HepG2 (cell line): ENCODE measurements around the gene SGF29. TPM values are rescaled to one million over a fixed set of nuclear protein-coding genes. Genes with fewer than 3 reads are reported as not detected.

Source experiments
- AHR ChIP-seq: IDR thresholded peaks from 2 replicates; pipeline ENCODE4 v1.6.1; 2018; ENCODE audit warnings: missing genetic modification reagents, missing compliant biosample characterization
- CCAR2 ChIP-seq: fragments of 200-400 bp; formaldehyde crosslinking; optimal IDR thresholded peaks from 2 replicates; pipeline ENCODE3; 2018; ENCODE audit warnings: low read depth, mild to moderate bottlenecking, low read length, moderate library complexity
- GTF3A ChIP-seq: sonication (generic); formaldehyde crosslinking; conservative IDR thresholded peaks from 2 replicates; pipeline ENCODE4 v1.4.0; 2020; ENCODE audit warnings: mild to moderate bottlenecking, missing genetic modification reagents
- HDAC6 ChIP-seq: fragments of 200-600 bp; sonication (generic); IDR thresholded peaks from 2 replicates; pipeline ENCODE4 v1.7.0; 2017; ENCODE audit warnings: mild to moderate bottlenecking, antibody characterized with exemption, low read length, low read depth
- KDM4B ChIP-seq: sonication (generic); formaldehyde crosslinking; IDR thresholded peaks from 2 replicates; pipeline ENCODE4 v1.4.0; 2020; ENCODE audit warnings: missing genetic modification reagents
- KMT2A ChIP-seq: sonication (generic); formaldehyde crosslinking; IDR thresholded peaks from 2 replicates; pipeline ENCODE4 v1.4.0; 2020; ENCODE audit warnings: missing genetic modification reagents
- MTA1 ChIP-seq: sonication (generic); formaldehyde crosslinking; IDR thresholded peaks from 2 replicates; pipeline ENCODE4 v1.4.0; 2020; ENCODE audit warnings: missing genetic modification reagents, mild to moderate bottlenecking, borderline replicate concordance
- NFIC ChIP-seq: IDR thresholded peaks from 2 replicates; pipeline ENCODE4 v1.6.1; 2012; ENCODE audit warnings: mild to moderate bottlenecking, low read length, inconsistent platforms
- NFRKB ChIP-seq: fragments of 450-650 bp; IDR thresholded peaks from 2 replicates; pipeline ENCODE4 v1.6.1; 2017
- NR2F1 ChIP-seq, 2 experiments: fragments of 450-650 bp in 1 of 2; formaldehyde crosslinking in 1 of 2; IDR thresholded peaks; 2 replicates each; pipeline versions ENCODE4 v1.5.0 to v1.6.1; 2016 to 2020; ENCODE audit warnings: mild to moderate bottlenecking in 1 of 2, missing compliant biosample characterization in 1 of 2, missing genetic modification reagents in 1 of 2, moderate library complexity in 1 of 2
- RFXANK ChIP-seq: IDR thresholded peaks from 2 replicates; pipeline ENCODE4 v1.6.1; 2016
- SMAD1 ChIP-seq: sonication (generic); formaldehyde crosslinking; IDR thresholded peaks from 2 replicates; pipeline ENCODE4 v1.4.0; 2020; ENCODE audit warnings: missing genetic modification reagents, low read depth, mild to moderate bottlenecking, borderline replicate concordance
- SRSF4 ChIP-seq: fragments of 200-400 bp; formaldehyde crosslinking; IDR thresholded peaks from one replicate; pipeline ENCODE4 v1.6.1; 2018; ENCODE audit warnings: mild to moderate bottlenecking, low read depth, low read length, moderate library complexity; ENCODE audit not compliant: poor library complexity, severe bottlenecking
- SRSF9 ChIP-seq: fragments of 200-400 bp; formaldehyde crosslinking; IDR thresholded peaks from 2 replicates; pipeline ENCODE4 v1.6.1; 2018; ENCODE audit warnings: borderline replicate concordance, mild to moderate bottlenecking, low read depth, low read length; ENCODE audit not compliant: insufficient read depth, poor library complexity, severe bottlenecking
- TBL1XR1 ChIP-seq: fragments of 150-350 bp; IDR thresholded peaks from 2 replicates; pipeline ENCODE4 v1.6.1; 2014; ENCODE audit warnings: borderline replicate concordance, low read length; ENCODE audit not compliant: partially characterized antibody
- TBX3 ChIP-seq: fragments of 450-650 bp; IDR thresholded peaks from 2 replicates; pipeline ENCODE4 v1.6.1; 2017; ENCODE audit warnings: antibody characterized with exemption, mild to moderate bottlenecking, inconsistent platforms, borderline replicate concordance
- ZFP1 ChIP-seq: IDR thresholded peaks from 2 replicates; pipeline ENCODE4 v1.6.1; 2016
- ZFP62 ChIP-seq: sonication (generic); formaldehyde crosslinking; IDR thresholded peaks from 2 replicates; pipeline ENCODE4 v1.4.0; 2020; ENCODE audit warnings: missing genetic modification reagents
- ZNF296 ChIP-seq: sonication (generic); formaldehyde crosslinking; conservative IDR thresholded peaks from 2 replicates; pipeline ENCODE4 v1.5.0; 2020; ENCODE audit warnings: mild to moderate bottlenecking, missing genetic modification reagents
- ZNF44 ChIP-seq: sonication (generic); formaldehyde crosslinking; IDR thresholded peaks from 2 replicates; pipeline ENCODE4 v1.5.1; 2020; ENCODE audit warnings: mild to moderate bottlenecking, missing genetic modification reagents
- ZNF619 ChIP-seq: sonication (generic); formaldehyde crosslinking; IDR thresholded peaks from 2 replicates; pipeline ENCODE4 v1.4.0; 2020; ENCODE audit warnings: mild to moderate bottlenecking, missing genetic modification reagents
- ZNF709 ChIP-seq: sonication (generic); formaldehyde crosslinking; IDR thresholded peaks from 2 replicates; pipeline ENCODE4 v1.5.0; 2020; ENCODE audit warnings: mild to moderate bottlenecking, missing genetic modification reagents
- ZNF772 ChIP-seq: sonication (generic); formaldehyde crosslinking; IDR thresholded peaks from 2 replicates; pipeline ENCODE4 v1.5.0; 2020; ENCODE audit warnings: mild to moderate bottlenecking, missing genetic modification reagents
- ZSCAN21 ChIP-seq: sonication (generic); formaldehyde crosslinking; IDR thresholded peaks from 2 replicates; pipeline ENCODE4 v1.8.0; 2022; ENCODE audit warnings: mild to moderate bottlenecking, missing genetic modification reagents, moderate library complexity, borderline replicate concordance
- polyA plus RNA-seq, 8 experiments: library from polyadenylated mRNA; depleted of rRNA in 3 of 8; stranded (reverse) in 7 of 8; unstranded in 1 of 8; fragments of >200 nt; fragmentation: Illumina TruSeq in 4 of 8; extraction: Trizol in 4 of 8; gene quantifications; 2 replicates each; pipeline versions ENCODE4 v1.2.1 to v1.2.3, GENCODE V29; 2011 to 2016; ENCODE audit warnings: low read depth in 4 of 8, missing spikeins in 1 of 8, mixed read lengths in 1 of 8; ENCODE audit not compliant: insufficient read depth in 1 of 8
- total RNA-seq, 5 experiments: library from RNA; depleted of rRNA; stranded (reverse); fragments of >200 nt; fragmentation: Illumina TruSeq; extraction: Trizol; gene quantifications; 2 replicates each; pipeline ENCODE4 v1.2.3, GENCODE V29; 2016; ENCODE audit warnings: low read depth in 1 of 5
- TF ChIP-seq, protein P1 (sequence below): IDR thresholded peaks from 2 replicates; pipeline ENCODE4 v1.6.1; 2012; ENCODE audit warnings: low read length, improper control_type of control experiment
- TF ChIP-seq, protein P2 (sequence below): sonication (generic); formaldehyde crosslinking; IDR thresholded peaks from 2 replicates; pipeline ENCODE4 v1.4.0; 2020; ENCODE audit warnings: low read depth, mild to moderate bottlenecking, missing genetic modification reagents
- TF ChIP-seq, protein P3 (sequence below): sonication (generic); formaldehyde crosslinking; IDR thresholded peaks from 2 replicates; pipeline ENCODE4 v1.8.1; 2023; ENCODE audit warnings: mild to moderate bottlenecking, missing genetic modification reagents

The SGF29 gene
- total and polyA plus RNA-seq, 2 of the 13 experiments (the other 11 are each of a cell fraction or from before 2014, with no cell fraction given), result 5.0 to 29.4 TPM

DNA sequence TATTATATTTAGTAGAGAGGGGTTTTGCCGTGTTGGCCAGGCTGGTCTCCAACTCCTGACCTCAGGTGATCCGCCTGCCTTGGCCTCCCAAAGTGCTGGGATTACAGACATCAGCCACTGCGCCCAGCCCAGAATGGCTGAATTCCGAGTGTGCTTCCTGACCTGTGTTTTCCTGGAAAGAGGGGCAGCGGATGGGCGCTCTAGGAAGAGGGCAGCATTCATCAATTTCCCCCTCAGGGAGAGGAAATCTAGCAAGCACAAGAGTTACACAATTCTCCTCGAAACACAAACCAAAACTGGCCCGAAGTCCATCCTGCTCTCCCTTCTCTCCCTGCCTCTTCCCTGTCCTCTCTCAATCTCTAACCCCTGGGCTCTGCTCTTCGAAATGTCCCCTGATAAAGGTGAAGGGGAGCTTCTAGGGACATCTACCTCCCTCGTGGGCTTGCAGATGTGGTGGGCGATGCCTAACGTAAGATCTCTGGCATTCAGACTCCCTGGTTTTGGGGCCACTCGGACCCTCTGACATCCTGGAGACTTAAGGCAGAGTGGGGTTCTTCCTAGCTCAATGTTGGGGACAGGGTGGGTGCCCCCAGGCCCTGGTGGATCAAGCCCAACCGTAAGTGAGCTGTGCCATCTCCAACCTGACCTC, 48.1 kb upstream of the SGF29 start (continued):
- TF ChIP-seq, protein P1, sequence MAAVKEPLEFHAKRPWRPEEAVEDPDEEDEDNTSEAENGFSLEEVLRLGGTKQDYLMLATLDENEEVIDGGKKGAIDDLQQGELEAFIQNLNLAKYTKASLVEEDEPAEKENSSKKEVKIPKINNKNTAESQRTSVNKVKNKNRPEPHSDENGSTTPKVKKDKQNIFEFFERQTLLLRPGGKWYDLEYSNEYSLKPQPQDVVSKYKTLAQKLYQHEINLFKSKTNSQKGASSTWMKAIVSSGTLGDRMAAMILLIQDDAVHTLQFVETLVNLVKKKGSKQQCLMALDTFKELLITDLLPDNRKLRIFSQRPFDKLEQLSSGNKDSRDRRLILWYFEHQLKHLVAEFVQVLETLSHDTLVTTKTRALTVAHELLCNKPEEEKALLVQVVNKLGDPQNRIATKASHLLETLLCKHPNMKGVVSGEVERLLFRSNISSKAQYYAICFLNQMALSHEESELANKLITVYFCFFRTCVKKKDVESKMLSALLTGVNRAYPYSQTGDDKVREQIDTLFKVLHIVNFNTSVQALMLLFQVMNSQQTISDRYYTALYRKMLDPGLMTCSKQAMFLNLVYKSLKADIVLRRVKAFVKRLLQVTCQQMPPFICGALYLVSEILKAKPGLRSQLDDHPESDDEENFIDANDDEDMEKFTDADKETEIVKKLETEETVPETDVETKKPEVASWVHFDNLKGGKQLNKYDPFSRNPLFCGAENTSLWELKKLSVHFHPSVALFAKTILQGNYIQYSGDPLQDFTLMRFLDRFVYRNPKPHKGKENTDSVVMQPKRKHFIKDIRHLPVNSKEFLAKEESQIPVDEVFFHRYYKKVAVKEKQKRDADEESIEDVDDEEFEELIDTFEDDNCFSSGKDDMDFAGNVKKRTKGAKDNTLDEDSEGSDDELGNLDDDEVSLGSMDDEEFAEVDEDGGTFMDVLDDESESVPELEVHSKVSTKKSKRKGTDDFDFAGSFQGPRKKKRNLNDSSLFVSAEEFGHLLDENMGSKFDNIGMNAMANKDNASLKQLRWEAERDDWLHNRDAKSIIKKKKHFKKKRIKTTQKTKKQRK, result no peak
- TF ChIP-seq ZNF619 (no peak), TBL1XR1 (peak; percentile 91), ZFP1 (CRISPR knock-in tag) (no peak), NR2F1 (CRISPR knock-in tag; IDR thresholded peaks at IDR 0.05) (peak; percentile 29 to 49; a peak in 1 of 4 replicates), NFIC (no peak; the same call in 1 of the 2 replicates), ZNF44 (CRISPR knock-in tag) (no peak), RFXANK (CRISPR knock-in tag) (no peak), ZNF296 (CRISPR knock-in tag) (no peak), KMT2A (CRISPR knock-in tag) (no peak), AHR (no peak), SRSF9 (no peak), KDM4B (CRISPR knock-in tag) (no peak), ZNF709 (CRISPR knock-in tag) (no peak), TBX3 (no peak), ZSCAN21 (CRISPR knock-in tag) (peak; percentile 75; the same call in 1 of the 2 replicates), NFRKB (no peak), GTF3A (CRISPR knock-in tag) (no peak), MTA1 (CRISPR knock-in tag) (peak; percentile 19; the same call in 1 of the 2 replicates), SRSF4 (no peak), ZNF772 (CRISPR knock-in tag) (no peak), ZFP62 (CRISPR knock-in tag) (0 out of 2 replicates have a peak, but pooled peaks have one; percentile 18), SMAD1 (CRISPR knock-in tag) (peak; percentile 66; the same call in 1 of the 2 replicates), CCAR2 (no peak), HDAC6 (no peak)
- TF ChIP-seq, protein P2, sequence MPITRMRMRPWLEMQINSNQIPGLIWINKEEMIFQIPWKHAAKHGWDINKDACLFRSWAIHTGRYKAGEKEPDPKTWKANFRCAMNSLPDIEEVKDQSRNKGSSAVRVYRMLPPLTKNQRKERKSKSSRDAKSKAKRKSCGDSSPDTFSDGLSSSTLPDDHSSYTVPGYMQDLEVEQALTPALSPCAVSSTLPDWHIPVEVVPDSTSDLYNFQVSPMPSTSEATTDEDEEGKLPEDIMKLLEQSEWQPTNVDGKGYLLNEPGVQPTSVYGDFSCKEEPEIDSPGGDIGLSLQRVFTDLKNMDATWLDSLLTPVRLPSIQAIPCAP, result no peak
- TF ChIP-seq, protein P3, sequence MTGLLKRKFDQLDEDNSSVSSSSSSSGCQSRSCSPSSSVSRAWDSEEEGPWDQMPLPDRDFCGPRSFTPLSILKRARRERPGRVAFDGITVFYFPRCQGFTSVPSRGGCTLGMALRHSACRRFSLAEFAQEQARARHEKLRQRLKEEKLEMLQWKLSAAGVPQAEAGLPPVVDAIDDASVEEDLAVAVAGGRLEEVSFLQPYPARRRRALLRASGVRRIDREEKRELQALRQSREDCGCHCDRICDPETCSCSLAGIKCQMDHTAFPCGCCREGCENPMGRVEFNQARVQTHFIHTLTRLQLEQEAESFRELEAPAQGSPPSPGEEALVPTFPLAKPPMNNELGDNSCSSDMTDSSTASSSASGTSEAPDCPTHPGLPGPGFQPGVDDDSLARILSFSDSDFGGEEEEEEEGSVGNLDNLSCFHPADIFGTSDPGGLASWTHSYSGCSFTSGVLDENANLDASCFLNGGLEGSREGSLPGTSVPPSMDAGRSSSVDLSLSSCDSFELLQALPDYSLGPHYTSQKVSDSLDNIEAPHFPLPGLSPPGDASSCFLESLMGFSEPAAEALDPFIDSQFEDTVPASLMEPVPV (CRISPR knock-in tag), result no peak
